ENCODE results near the gene MPZL2.
"Not testable (repeated sequence)": the region's sequence is repeated elsewhere in the genome, so short reads cannot be mapped to it uniquely, and the experiment has no call there.

Gene MPZL2

DNA sequence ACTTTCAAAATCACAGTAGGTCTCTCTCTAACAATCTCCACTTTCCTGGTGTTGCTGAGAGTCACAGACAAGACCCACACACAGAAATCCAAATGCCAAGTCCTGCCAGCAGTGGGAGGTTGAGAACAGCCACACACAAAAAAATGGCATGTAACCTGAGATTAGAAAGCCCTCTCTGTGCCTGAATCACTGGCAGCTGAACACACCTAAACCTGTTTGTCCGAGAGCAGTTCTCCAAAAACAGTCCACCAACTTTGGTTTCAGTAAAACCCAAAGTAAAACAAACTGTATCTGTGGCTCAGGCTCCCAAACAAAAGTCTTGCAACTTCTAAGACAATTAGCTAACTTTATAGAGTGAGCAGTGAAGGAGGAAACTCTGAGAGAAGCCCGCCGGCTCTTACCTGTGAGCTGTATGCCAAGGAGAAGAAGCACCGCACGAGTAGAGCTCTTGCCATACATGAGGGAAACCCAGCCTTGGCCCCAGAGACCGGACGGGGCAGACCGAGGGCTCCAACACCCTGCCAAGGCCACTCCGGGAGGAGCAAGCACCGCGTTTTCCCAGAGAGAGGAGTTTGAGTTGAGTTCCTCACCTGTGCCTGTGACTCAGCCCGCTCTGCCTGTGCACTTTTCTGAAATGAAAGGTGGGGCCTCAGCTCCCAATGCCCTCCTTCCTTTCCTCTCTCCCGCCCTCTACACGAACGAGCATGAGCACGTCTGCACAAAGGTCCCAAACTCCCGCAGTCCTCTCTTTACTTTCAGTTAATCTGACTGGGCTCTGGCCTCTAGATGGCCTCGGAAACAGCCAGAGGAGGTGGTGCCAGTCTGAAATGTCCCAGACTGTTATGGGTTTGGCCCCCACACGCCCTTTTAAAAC is at the start of gene MPZL2:
TSS of gene MPZL2 (minus strand) at position 603 of the 874 bp plus-strand sequence. CDS start at position 459, 144 bp downstream.
- DNase-seq, result peak; percentile 19

DNA sequence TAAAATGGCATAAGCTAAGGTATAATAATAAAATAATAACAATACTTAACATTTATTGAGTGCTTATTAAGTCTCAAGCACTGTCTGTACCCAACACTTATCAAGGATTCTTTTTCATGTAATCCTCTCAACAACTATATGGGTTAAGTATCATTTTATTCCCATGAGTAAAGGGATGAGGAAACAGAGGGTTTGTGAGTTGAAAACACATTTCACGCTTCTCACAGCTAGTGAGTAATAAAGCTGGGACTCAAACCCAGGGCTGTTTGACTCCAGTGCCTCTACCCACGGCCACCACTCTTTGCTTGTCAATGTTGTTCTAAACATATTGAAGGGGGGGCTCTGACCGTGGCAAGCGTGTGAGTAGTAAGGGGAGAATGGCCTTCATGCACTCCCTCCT is 49.1 kb upstream of the MPZL2 start:
- DNase-seq, result no peak

DNA sequence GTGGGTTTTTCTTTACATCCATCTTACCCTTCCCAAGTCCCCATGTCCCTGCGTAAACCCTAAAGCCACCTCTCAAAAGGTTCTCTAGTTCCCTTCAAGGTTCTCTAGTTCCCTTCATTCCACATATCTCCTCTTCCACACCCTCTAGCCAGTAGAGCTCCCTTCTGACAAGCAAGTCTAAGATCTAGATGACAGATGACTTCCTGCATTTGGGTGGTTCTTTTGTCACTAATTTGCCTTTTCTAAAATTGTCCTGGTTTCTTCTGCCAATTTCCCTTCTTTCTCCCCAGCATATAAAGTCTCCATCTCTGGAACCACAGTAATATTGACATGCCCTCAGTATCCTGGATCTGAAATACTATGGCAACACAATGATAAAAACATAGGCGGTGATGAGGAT is 48.2 kb upstream of the MPZL2 start:
- DNase-seq, result no peak

DNA sequence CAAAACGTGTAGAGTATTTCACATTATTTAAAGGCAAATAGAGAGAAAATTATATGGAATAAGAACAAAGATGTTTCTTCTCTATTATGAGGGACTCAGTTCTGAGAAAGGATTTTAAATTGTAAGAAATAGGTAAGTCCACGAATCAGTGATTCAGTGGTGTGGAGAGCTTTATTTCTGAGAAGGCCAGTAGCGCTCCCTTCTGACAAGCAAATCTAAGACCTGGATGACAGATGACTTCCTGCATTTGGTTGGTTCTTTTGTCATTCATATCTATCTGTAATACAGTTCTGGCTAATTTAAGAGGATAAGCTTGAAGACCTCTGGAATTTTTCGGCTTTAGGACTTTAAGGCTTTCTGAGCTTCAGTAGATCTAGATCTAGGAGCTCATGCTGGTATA is 47.4 kb upstream of the MPZL2 start:
- no peak for DNase-seq

DNA sequence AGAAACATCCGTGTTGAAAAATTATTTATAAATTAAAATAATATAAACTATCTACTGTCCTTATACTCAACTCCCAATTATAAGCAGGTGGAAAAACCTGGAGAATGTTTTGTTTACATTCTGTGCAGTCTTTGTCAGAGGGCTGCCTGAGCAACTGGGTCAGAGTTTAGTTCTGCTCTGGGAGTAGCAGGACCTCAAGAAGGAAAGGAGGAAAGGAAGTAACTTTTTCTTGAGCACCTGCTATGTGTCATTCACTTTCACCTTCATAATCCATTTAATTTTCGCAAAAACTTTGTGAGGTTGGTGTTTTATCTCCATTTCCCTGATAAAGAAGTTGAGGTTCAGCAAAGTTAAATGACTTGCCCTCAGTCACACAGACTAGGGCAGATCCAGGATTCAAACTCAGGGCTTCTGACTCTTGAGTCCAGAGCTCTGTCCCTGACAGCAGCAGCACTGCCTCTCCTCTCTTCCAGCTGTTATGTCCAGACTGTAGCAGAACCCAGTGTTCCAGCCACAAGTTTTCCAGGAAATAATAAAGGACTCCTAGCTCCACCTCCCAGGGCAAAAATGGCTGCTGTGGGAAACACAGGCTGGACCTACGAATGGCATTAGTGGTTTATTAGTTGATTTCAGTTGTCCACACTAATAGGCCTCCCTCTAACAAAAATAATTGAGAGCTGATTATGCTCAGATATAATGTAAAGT is 46.8 kb upstream of the MPZL2 start:
- no peak for DNase-seq

DNA sequence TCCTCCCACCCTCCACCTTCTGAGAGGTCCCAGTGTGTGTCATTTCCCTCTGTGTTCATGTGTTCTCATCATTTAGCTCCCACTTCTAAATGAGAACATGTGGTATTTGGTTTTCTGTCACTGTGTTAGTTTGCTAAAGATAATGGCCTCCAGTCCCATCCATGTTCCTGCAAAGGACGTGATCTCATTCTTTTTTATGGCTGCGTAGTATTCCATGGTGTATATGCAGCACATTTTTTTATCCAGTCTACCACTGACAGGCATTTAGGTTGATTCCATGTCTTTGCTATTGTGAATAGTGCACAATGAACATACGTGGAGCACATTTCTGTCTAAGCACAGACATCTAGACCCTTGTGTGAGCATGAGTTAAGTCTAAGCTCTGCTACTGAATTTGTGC is 46.2 kb upstream of the MPZL2 start:
- no peak for DNase-seq

DNA sequence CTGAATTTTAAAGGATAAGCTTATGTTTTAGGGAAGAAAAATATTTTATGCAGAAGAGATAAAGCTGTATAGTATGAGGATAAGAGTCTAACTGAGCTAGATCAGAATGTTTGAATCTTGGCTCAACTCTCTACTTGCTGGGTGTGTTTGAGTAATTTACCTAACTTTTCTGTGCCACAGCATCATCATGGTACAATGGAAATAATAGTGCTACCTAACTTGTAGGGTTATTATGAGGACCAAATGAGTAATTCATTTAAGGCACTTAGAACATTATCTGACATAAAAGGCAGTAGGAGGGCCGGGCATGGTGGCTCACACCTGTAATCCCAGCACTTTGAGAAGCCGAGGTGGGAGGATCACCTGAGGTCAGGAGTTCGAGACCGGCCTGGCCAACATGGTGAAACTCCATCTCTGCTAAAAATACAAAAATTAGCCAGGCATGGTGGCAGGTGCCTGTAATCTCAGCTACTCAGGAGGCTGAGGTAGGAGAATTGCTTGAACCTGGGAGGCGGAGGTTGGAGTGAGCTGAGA is 45.0 kb upstream of the MPZL2 start:
- DNase-seq, result not testable (repeated sequence)

DNA sequence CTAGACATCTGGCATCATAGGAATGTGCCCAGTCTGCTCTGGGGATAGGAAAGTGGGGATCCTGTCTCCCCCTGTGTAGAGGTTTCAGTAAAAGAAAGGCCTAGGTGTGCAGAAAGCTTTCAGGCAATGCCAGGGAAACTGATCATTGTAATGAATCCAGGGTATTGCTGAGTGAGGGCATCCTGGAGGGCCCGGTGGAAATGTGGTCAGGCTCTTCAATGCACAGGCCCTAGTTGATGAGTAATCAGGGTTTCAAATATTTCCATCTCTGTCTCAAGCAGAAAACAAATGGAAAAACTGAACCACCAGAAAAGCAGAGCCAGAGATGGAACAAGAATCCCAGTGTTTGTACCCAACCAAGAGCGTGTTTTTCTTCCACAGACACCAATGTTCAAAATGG is 42.5 kb upstream of the MPZL2 start:
- DNase-seq, result no peak

DNA sequence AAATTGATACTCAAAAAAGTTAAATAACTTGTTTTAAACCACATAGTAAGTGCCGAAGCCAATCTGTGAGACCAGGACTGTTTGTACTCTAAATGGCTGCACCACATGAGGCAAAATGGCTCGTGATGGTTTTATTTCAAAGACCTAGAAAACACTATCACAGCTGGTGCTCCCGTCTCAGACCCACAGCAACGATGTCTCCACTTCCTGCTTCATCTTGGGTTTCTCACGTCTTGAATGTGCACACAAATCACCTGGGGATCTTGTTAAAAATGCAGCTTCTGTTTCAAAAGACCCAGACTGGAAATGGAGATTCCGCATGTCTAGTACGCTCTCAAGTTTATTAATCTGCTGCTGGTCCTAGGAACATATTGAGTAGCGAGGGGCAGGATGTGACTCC is 41.6 kb upstream of the MPZL2 start:
- DNase-seq, result no peak

DNA sequence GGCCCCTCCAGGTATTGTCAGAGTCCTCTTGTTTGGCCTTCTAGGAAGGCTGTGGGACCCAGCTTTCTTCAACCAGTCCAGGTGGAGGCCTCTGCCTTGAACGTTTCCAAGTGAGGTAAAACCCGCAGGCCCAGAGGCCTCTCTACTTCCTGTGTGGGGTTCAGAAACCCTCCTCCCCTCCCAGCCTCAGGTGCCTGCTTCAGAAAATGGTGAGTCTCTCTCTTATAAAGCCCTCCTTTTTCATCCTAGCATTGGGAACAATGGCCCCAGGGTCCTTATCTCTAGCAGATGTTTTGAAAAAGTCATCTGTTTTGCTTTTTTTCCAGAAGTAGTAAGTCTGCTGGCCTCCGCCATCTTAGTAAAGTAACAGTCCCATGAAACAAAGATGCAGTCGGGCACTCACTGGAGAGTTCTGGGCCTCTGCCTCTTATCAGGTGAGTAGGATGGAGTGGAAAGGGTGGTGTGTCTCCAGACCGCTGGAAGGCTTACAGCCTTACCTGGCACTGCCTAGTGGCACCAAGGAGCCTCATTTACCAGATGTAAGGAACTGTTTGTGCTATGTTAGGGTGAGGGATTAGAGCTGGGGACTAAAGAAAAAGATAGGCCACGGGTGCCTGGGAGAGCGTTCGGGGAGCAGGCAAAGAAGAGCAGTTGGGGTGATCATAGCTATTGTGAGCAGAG is 40.6 kb upstream of the MPZL2 start, which contains the start of gene CD3E:
TSS of gene CD3E (plus strand) at position 163 of the 681 bp plus-strand sequence. CDS start at position 386, 223 bp downstream.
- no peak for DNase-seq

DNA sequence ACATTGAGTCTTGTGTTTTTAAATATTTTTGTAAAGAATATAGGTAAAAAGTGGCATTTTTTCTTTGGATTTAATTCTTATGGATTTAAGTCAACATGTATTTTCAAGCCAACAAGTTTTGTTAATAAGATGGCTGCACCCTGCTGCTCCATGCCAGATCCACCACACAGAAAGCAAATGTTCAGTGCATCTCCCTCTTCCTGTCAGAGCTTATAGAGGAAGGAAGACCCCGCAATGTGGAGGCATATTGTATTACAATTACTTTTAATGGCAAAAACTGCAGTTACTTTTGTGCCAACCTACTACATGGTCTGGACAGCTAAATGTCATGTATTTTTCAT is 40.1 kb upstream of the MPZL2 start:
- no peak for DNase-seq

DNA sequence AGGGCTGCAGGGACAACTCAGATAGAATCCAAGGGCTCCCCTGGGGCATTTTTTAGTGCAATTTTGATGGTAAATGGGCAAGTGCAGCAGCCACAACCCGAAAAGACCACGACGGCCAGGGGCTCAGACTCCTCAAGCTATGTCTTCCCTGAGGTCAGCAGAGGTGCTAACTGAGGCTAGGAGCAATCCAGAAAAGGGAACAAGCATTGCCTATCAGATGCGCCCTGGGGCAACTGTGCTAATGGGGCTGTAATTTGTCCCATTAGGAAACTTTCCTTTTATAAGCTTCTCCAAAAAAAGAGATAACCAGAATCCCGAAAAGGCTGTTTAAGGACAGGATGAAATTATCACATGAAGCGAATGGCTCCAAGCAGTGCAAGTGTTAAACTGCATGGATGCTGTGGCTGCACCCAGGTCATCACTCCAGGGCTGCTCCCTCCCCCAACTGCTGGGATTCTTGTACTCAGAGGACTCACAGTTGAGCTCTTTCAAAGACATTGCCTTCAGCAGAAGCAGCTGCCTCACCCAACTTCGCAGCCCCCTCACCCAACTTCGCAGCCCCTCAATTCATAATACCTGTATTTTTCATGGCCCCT is 37.6 kb upstream of the MPZL2 start:
- no peak for DNase-seq

DNA sequence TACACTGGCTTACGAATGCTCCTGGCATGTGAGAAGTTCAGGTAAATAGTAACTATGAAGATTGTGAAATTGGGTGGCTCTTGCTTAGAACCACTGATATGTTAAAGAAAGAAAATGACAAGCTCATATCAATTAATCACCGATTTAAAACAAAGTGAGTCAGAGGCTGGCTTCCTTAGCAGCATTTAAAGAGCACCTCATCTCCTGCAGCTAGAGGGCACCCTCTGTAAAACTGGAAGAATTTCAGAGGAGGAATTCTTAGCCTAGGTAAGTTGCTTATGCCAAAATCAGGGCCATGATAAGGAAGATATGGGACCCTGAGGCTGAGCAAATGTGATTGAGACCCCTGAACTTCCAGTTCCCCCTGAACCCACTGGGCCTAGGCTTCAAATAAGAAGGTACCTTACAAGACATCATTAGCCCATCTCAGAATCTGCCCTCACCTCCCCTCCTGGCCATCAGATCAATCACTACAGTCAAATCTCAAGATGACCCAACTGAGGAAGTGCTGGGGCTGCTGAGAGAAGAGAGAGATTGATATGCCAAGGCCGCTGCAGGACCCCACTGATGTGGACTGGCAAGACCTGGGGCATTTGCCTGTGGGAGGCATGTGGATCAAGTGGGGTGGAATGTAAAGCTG is 31.8 kb upstream of the MPZL2 start:
- DNase-seq, result no peak

DNA sequence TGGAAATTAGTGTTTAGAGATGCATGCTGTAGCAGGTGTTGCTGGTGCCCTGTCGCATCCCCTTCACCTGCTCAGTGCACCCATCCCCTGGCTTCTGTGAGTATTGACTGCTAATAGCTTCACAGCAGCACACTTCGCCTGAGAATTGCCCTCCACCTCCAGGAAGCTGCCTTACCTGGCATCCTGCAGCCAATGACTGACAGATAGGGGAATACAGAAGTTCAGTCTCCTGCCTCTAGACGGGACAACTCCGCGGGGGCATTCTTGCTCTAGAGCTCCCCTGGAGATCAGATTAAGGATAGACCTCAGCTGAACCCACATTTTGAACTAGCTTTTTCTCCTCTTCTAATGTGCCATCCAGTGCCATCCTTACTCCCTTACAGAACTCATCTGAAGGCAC is 31.1 kb upstream of the MPZL2 start:
- no peak for DNase-seq

DNA sequence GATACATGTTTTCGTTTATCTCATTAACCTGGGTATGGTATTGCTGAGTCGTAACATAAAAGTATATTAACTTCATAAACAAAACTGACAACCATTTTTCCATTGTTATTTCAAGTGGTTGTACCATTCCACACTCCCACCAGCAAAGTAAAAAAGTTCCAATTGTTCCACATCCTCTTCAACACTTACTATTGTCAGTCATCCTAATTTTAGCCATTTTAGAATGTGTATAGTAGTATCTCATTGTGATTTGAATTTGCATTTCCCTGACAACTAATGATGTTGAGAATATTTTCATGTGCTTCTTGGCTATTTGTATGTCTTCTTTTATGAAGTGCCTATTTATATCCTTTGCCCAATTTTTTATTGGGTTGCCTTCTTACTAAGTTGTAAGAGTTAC is 30.0 kb upstream of the MPZL2 start:
- DNase-seq, result no peak

DNA sequence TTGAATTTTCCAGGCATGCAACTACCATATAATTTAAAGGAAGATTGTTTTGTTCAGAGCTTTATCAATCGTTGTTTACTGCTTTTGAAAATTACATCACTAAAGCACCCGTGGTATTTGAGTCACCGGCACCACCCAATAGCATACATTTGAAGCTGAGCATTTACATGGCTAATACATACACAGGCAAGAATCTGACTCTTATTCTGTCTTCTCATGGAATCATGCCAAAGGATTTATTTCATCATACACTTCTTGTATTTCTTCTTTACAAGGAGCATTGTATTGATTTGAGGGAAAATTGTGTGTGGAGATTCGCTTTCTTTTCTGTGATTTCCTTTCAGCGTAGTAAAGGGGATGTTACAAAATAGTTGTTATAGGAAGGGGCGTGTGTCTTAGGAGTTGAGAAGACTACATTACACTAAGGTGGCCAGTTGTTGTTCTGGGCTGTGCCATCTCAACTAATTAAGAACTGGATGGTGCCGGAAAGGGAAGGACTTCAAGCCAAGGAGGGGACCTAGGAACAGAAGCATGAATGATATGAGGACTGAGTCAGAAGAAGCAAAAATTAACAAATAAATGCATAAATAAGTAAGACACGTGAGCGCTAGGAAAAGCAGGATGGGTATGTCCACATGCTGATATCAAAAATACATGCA is 27.5 kb upstream of the MPZL2 start:
- DNase-seq, result no peak

DNA sequence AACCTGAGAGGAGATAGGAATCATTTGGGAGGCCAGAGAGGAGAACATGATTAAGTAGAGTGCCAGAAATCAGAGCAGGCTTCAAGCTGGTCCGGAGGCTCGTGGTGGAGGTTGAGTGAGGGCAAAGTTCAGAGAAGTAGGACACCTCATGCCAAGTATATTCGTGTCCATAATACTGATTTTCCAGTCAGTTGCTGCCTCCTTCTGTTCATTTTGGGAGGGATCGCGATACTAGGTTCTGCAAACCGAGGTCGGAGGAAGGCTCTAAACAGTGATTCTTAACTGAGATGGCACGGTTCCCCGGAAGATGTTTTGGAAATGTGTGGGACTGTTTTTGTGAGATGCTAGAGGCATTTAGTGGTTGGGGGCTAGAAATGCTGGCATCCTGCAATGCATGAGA is 26.8 kb upstream of the MPZL2 start:
- DNase-seq, result peak; percentile 1

DNA sequence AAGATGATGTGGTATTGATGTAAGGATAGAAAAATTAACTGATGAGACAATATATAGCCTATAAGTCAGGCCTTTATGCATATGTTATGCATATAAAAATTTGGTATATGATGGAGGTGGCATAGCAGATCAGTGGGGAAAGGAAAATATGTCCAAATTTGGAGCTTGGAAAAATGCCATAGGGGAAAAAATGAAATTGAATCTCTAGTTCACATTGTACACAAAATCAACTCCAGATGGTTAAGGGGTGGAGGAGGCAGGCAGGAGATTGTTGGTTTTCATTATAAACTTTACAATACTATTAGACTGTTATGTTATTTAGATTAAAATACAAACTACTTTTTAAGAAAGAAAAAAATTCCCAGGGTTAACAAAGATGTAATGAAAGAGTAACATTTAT is 25.3 kb upstream of the MPZL2 start:
- no peak for DNase-seq

DNA sequence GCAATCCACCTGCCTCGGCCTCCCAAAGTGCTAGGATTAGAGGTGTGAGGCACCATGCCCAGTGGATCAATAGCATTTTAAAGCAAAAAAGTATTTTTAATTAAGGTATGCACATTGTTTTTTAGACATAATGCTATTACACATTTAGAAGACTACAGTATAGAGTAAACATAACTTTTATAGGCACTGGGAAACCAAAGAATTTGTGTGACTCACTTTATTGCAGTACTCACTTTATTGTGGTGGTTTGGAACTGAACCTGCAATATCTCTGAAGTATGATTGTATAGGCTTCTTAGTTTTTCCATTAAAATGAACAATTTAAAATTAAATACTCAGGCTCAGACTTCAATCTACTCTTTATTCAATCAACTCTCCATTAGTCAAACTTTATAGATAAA is 22.9 kb upstream of the MPZL2 start:
- DNase-seq, result no peak

DNA sequence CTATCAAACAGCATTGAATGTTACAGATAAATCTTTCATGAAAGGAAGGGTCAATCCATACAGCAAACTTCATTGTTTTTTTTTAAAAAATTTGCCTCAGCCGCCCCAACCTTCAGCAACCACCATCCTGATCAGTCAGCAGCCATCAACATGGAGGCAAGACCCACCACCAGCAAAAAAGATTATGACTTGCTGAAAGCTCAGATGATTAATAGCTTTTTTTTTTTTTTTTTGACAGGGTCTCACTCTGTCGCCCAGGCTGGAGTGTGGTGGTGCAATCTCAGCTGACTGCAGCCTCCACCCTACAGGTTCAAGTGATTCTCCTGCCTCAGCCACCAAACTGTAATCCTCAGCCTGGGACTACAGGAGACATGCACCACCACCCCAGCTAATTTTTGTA is 22.4 kb upstream of the MPZL2 start:
- no peak for DNase-seq

DNA sequence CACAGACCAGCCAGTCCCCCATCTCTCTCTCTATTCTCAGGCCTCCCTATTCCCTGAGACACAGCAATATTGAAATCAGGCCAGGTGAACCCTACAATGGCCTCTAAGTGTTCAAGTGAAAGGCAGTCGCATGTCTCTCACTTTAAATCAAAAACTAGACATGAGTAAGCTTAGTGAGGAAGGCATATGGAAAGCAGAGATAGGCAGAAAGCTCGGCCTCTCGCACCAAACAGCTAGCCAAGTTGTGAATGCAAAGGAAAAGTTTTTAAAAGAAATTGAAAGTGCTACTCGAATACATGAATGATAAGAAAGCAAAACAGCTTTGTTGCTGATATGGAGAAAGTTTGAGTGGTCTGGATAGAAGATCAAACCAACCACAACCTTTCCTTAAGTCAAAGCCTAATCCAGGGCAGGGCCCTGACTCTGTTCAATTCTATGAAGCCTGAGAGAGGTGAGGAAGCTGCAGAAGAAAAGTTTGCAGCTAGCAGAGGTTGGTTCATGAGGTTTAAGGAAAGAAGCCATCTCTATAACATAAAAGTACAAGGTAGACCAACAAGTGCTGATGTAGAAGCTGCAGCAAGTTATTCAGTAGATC is 19.8 kb upstream of the MPZL2 start:
- no peak for DNase-seq

Measured in NCI-H748 treated with DMSO at 0.1 percent for 48 hours (cell line).